T-helper 17 cell (primary cell): Measurements from ENCODE around the gene ABCB11. TPM values are rescaled to one million over a fixed set of nuclear protein-coding genes. Genes with fewer than 3 reads are reported as not detected.
"Not testable (repeated sequence)": the region's sequence is repeated elsewhere in the genome, so short reads cannot be mapped to it uniquely, and the experiment has no call there.

Source experiments
- ATAC-seq: fragments of 150-1000 bp; cut with Tn5 transposase; 2 replicates; pipeline ENCODE4 v1.10.0; 2021; ENCODE audit warnings: mild to moderate bottlenecking, moderate library complexity
- DNase-seq, 3 donors: peaks; one replicate each; pipeline versions ENCODE4 v3.0.0 to v3.0.0-alpha.2; 2020 to 2021
- H3K9me3 ChIP-seq: one replicate; pipeline ENCODE4 v1.7.0; 2013; ENCODE audit warnings: low read length, mild to moderate bottlenecking; ENCODE audit not compliant: control insufficient read depth, poor library complexity, severe bottlenecking
- H3K27ac Mint-ChIP-seq: one replicate; pipeline ENCODE4 v1.8.0; 2022; ENCODE audit warnings: mild to moderate bottlenecking, moderate library complexity, mixed read lengths
- H3K27me3 Mint-ChIP-seq: one replicate; pipeline ENCODE4 v1.8.0; 2022; ENCODE audit warnings: mixed read lengths
- H3K36me3 Mint-ChIP-seq: one replicate; pipeline ENCODE4 v1.8.0; 2022; ENCODE audit warnings: low read depth, mixed read lengths
- H3K4me1 Mint-ChIP-seq: one replicate; pipeline ENCODE4 v1.8.0; 2022; ENCODE audit warnings: mild to moderate bottlenecking, mixed read lengths
- H3K4me3 Mint-ChIP-seq: one replicate; pipeline ENCODE4 v1.8.0; 2022; ENCODE audit warnings: mild to moderate bottlenecking, moderate library complexity, mixed read lengths
- total RNA-seq, 4 donors: library from RNA in 2 of 4; stranded (reverse) in 2 of 4; gene quantifications; one replicate each; pipeline ENCODE4 v1.2.3 and lab custom pipeline; 2022 to 2026

ABCB11 gene
- total RNA-seq, 2 donors from 2014 or later: not detected

- Mint-ChIP-seq H3K36me3 (no peaks in the 10 kb centered on the region), H3K4me3 (no peak overlapping the region), H3K4me1 (peaks cover 3% of the 10 kb centered on the region), H3K27me3 (no peaks in the 10 kb centered on the region), H3K27ac (no peak overlapping the region)
- H3K9me3 ChIP-seq: no peaks in the 10 kb centered on the region
- ATAC-seq: no peak
- no peak for DNase-seq
These were observed 3.9 kb upstream of the ABCB11 start for GRCh38 chr2:169034984-169035544.

DNA sequence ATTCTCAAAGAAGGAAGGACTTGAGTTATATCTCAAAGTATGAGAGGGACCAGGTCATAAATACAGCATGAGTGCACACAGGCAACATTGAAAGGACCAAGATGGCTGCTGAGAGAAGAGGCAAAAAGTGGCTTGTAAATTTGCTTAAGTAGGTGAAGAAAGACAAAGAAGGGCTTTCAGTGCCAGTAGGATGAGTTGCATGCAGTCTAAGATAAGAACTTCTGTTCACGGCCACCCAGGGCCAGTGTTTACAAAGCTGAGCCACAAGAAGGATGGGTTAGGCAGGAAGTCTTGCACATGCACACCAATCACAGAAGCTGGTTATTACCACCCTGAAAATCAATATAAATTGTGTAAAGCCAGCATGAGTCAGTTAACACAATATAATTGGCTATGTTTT lies 3.1 kb upstream of the ABCB11 start:
- no peak for ATAC-seq
- no peak for DNase-seq
- no peak overlapping the region for H3K4me3 Mint-ChIP-seq
- H3K4me1 Mint-ChIP-seq: peaks cover 3% of the 10 kb centered on the region
- H3K27me3 Mint-ChIP-seq: no peaks in the 10 kb centered on the region
- H3K36me3 Mint-ChIP-seq: no peaks in the 10 kb centered on the region
- H3K27ac Mint-ChIP-seq: no peak overlapping the region
- H3K9me3 ChIP-seq: no peaks in the 10 kb centered on the region

DNA sequence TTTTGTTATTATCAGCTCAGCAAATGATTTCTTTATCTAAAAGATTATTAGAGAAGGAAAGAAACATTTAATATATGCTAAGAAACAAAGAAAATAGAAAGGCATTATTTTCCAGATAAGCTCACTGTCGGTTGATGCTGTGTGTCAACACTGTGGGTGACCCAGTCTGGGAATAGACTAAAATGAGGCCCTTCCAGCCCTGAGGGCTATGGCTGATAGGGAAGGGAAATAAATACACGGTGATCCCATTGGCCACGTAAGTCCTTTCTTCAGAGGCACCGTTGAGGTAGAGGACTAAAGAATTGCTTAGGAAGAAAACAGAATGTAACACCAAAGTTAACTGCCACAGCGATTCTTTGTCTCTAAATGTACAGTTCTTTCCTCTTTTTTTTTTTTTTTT lies 1.8 kb downstream of the ABCB11 start:
- Mint-ChIP-seq H3K27ac (no peak overlapping the region), H3K27me3 (no peaks in the 10 kb centered on the region), H3K4me3 (no peak overlapping the region), H3K36me3 (no peaks in the 10 kb centered on the region), H3K4me1 (peaks cover 14% of the 10 kb centered on the region)
- ATAC-seq: no peak
- DNase-seq: no peak
- no peaks in the 10 kb centered on the region for H3K9me3 ChIP-seq

- H3K27ac Mint-ChIP-seq: no peak overlapping the region
- peaks cover 12% of the 10 kb centered on the region for H3K4me1 Mint-ChIP-seq
These were observed 3.9 kb downstream of the ABCB11 start for GRCh38 chr2:169027234-169027633.

GRCh38 chr2:169026056-169026455 lies 5.1 kb downstream of the ABCB11 start:
- Mint-ChIP-seq H3K4me1 (peaks cover 12% of the 10 kb centered on the region), H3K36me3 (no peaks in the 10 kb centered on the region), H3K27me3 (no peaks in the 10 kb centered on the region), H3K4me3 (no peak overlapping the region), H3K27ac (no peak overlapping the region)
- H3K9me3 ChIP-seq: no peaks in the 10 kb centered on the region
- DNase-seq (no peak), ATAC-seq (no peak)

More at GRCh38 chr2:169027234-169027633, 3.9 kb downstream of the ABCB11 start:
- ATAC-seq (no peak), DNase-seq (no peak)
- H3K9me3 ChIP-seq: no peaks in the 10 kb centered on the region
- H3K27me3 Mint-ChIP-seq: no peaks in the 10 kb centered on the region
- H3K4me3 Mint-ChIP-seq: no peak overlapping the region
- H3K36me3 Mint-ChIP-seq: no peaks in the 10 kb centered on the region

DNA sequence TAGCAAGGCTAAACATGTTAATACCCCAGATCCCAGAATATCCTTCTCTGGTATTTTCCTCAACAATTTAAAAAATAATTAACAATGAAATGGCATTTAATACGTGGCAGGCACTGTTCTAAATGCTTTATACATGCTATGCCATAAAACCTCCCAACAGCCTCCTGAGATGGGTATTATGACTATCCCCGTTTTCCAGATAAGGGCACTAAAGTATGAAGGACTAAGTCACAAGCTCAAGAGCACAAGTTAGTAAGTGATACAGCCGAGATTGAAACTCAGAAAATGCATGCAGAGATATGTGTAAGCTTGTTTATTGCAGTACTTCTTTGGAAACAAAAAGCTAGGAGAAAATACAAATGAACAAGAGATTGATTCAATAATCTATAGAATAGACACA lies 8.0 kb downstream of the ABCB11 start:
- H3K4me1 Mint-ChIP-seq: peaks cover 10% of the 10 kb centered on the region
- H3K9me3 ChIP-seq: no peaks in the 10 kb centered on the region
- DNase-seq: no peak
- no peak for ATAC-seq
- H3K27me3 Mint-ChIP-seq: no peaks in the 10 kb centered on the region
- H3K27ac Mint-ChIP-seq: no peak overlapping the region
- no peaks in the 10 kb centered on the region for H3K36me3 Mint-ChIP-seq
- H3K4me3 Mint-ChIP-seq: no peak overlapping the region

GRCh38 chr2:169018390-169018789 lies 12.7 kb downstream of the ABCB11 start:
- no peak for DNase-seq
- no peak for ATAC-seq
- Mint-ChIP-seq H3K27ac (no peak overlapping the region), H3K36me3 (no peaks in the 10 kb centered on the region), H3K4me3 (no peak overlapping the region), H3K4me1 (no peaks in the 10 kb centered on the region), H3K27me3 (no peaks in the 10 kb centered on the region)
- no peaks in the 10 kb centered on the region for H3K9me3 ChIP-seq

- H3K27ac Mint-ChIP-seq: no peak overlapping the region
- no peak for DNase-seq
- H3K9me3 ChIP-seq: no peaks in the 10 kb centered on the region
- H3K27me3 Mint-ChIP-seq: no peaks in the 10 kb centered on the region
- H3K36me3 Mint-ChIP-seq: no peaks in the 10 kb centered on the region
- ATAC-seq: no peak
- no peaks in the 10 kb centered on the region for H3K4me1 Mint-ChIP-seq
- H3K4me3 Mint-ChIP-seq: no peak overlapping the region
These were observed 15.2 kb downstream of the ABCB11 start for GRCh38 chr2:169015943-169016342.

DNA sequence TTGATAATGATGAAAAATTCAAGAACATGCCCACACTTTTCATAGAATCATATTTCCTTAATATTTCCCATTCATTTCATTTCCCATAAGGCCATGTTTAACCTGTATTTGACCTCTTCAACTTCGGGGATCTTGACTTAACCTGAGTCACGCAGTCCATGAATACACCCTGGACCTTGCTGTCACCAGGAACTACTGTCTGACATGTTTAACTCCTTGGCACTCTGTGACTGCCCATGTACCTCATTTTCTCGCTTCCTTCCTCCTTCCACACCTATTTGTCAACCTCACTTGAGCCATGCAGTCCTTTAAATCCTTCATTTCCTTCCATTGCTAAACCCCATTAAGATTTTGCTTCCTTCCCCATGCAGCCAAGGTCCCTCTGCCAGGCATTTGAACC lies 16.3 kb downstream of the ABCB11 start:
- no peak overlapping the region for H3K27ac Mint-ChIP-seq
- no peaks in the 10 kb centered on the region for H3K9me3 ChIP-seq
- H3K4me1 Mint-ChIP-seq: no peaks in the 10 kb centered on the region
- H3K36me3 Mint-ChIP-seq: no peaks in the 10 kb centered on the region
- no peaks in the 10 kb centered on the region for H3K27me3 Mint-ChIP-seq
- ATAC-seq (no peak), DNase-seq (no peak)
- H3K4me3 Mint-ChIP-seq: no peak overlapping the region

DNA sequence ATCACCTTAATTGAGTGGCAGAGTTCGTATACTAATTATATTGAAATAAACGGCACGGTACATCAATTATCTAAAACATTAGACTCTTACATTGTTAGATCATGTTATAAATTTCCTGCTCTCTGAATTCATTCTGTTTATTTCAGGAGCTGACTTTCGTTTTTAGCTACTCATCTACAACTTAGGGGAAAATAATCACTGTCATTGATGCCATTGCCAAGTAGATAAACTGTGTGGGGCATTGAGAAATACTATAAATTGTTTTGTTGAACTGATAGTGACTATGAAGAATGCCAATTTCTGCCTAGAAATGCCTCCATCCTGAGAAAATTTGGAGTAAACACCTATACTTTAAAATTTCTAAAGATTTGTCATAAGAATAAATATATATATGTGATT lies 17.5 kb downstream of the ABCB11 start:
- DNase-seq (no peak), ATAC-seq (no peak)
- no peaks in the 10 kb centered on the region for H3K36me3 Mint-ChIP-seq
- H3K4me3 Mint-ChIP-seq: no peak overlapping the region
- H3K4me1 Mint-ChIP-seq: no peaks in the 10 kb centered on the region
- H3K9me3 ChIP-seq: no peaks in the 10 kb centered on the region
- H3K27me3 Mint-ChIP-seq: no peaks in the 10 kb centered on the region
- H3K27ac Mint-ChIP-seq: no peak overlapping the region

- Mint-ChIP-seq H3K27ac (no peak overlapping the region), H3K36me3 (no peaks in the 10 kb centered on the region)
These were observed 18.1 kb downstream of the ABCB11 start for GRCh38 chr2:169012812-169013627.

DNA sequence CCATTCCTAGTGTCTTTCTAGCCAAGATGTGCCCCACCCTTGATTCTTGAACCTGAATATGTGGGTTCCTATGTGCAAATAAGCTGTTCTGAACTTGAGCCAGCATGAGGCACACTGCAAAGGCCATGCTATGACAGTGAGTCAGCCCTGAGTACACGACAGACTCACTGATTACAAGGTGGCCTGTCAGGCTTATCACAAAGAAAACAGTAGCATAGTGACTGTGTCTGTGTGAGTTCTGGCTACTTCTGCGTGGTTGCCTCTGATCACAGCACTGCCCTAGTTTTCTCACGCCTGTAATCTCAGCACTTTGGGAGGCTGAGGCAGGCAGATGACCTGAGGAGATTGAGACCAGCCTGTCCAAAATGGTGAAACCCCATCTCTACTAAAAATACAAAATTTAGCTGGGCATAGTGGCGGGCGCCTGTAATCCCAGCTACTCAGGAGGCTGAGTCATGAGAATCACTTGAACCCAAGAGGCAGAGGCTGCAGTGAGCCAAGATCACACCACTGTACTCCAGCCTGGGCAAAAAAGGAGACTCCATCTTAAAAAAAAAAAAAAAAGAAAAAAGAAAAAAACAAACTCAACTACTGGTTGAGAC lies 18.8 kb downstream of the ABCB11 start:
- H3K27ac Mint-ChIP-seq, H3K36me3 Mint-ChIP-seq, H3K9me3 ChIP-seq, ATAC-seq, H3K4me3 Mint-ChIP-seq, H3K27me3 Mint-ChIP-seq, DNase-seq, H3K4me1 Mint-ChIP-seq: not testable (repeated sequence)

More at GRCh38 chr2:169012812-169013627, 18.1 kb downstream of the ABCB11 start:
- ATAC-seq (no peak), DNase-seq (no peak)
- H3K9me3 ChIP-seq: no peaks in the 10 kb centered on the region
- H3K27me3 Mint-ChIP-seq: no peaks in the 10 kb centered on the region
- peaks cover 4% of the 10 kb centered on the region for H3K4me1 Mint-ChIP-seq
- no peak overlapping the region for H3K4me3 Mint-ChIP-seq

- no peak overlapping the region for H3K4me3 Mint-ChIP-seq
- no peaks in the 10 kb centered on the region for H3K27me3 Mint-ChIP-seq
These were observed 19.4 kb downstream of the ABCB11 start for GRCh38 chr2:169011698-169012097.

More at GRCh38 chr2:169011698-169012097, 19.4 kb downstream of the ABCB11 start:
- no peaks in the 10 kb centered on the region for H3K36me3 Mint-ChIP-seq
- ATAC-seq: no peak
- DNase-seq: no peak
- H3K27ac Mint-ChIP-seq: no peak overlapping the region
- H3K9me3 ChIP-seq: no peaks in the 10 kb centered on the region
- peaks cover 11% of the 10 kb centered on the region for H3K4me1 Mint-ChIP-seq
